Left lung (tissue), 10 donors: ENCODE results near the gene MAPK8. TPM values are rescaled to one million over a fixed set of nuclear protein-coding genes. Genes with fewer than 3 reads are reported as not detected.

Source experiments
- ATAC-seq: fragments of 200-7000 bp; cut with Tn5 transposase; one replicate; pipeline ENCODE4 v1.9.1; 2020; ENCODE audit warnings: moderate library complexity
- DNase-seq, 4 donors: peaks; one replicate each; pipeline ENCODE4 v3.0.0-alpha.2; 2013 to 2020
- H3K27ac ChIP-seq, 2 donors: fragments of 200-600 bp; sonication (generic) in 1 of 2; one replicate each; pipeline versions ENCODE4 v1.5.0 to v1.8.0; 2020 to 2021
- H3K27me3 ChIP-seq, 2 donors: fragments of 200-600 bp; sonication (generic) in 1 of 2; one replicate each; pipeline versions ENCODE4 v1.5.0 to v1.8.0; 2020 to 2021
- H3K36me3 ChIP-seq, 2 donors: fragments of 200-600 bp; sonication (generic) in 1 of 2; one replicate each; pipeline versions ENCODE4 v1.5.0 to v1.8.0; 2020 to 2021
- H3K4me1 ChIP-seq, 2 donors: fragments of 200-600 bp; one replicate each; pipeline ENCODE4 v1.8.0; 2021
- H3K4me3 ChIP-seq, 2 donors: fragments of 200-600 bp; sonication (generic) in 1 of 2; one replicate each; pipeline versions ENCODE4 v1.5.0 to v1.8.0; 2020 to 2021; ENCODE audit warnings: mild to moderate bottlenecking in 1 of 2
- H3K9me3 ChIP-seq, 2 donors: fragments of 200-600 bp; sonication (generic) in 1 of 2; one replicate each; pipeline versions ENCODE4 v1.5.0 to v1.8.0; 2020 to 2021
- CTCF ChIP-seq, 2 donors: fragments of 200-600 bp; sonication (generic) in 1 of 2; IDR thresholded peaks; one replicate each; pipeline versions ENCODE4 v1.5.0 to v1.8.0; 2021; ENCODE audit warnings: antibody characterized with exemption in 2 of 2
- intact Hi-C, 2 donors: fragments of 100-400 bp; cut with DNase I; formaldehyde crosslinking; loops; one replicate each; pipeline versions ENCODE4 v1.11.2 to v1.14.2; 2022
- polyA plus RNA-seq, 6 donors: library from polyadenylated mRNA; unstranded; fragments of 120-200 nt; gene quantifications; one replicate each; pipeline ENCODE4 v1.2.1, GENCODE V29; 2013; ENCODE audit not compliant: insufficient read length in 6 of 6
- total RNA-seq, 2 donors: library from RNA; stranded (reverse); fragmentation: NEBNext Ultra II Directional; extraction: Animal tissue kit (Norgen Biotek cat#: 25700); gene quantifications; one replicate each; pipeline ENCODE4 v1.2.1, GENCODE V29; 2021
- donor health status: DM: no; HTN: yes; CAD: no.
- donor health status: DM: no; HTN: no; CAD: no.

Gene MAPK8
- total and polyA plus RNA-seq, 8 donors = 31.3 to 81.8 (median 71.7) TPM

- ATAC-seq (peak; percentile 96), DNase-seq (no peak)
- no peak overlapping the region for H3K4me3 ChIP-seq
- intact Hi-C loops = no loop called here
- TF ChIP-seq CTCF (IDR thresholded peaks at IDR 0.05) = no peak
- H3K27ac ChIP-seq = no peak overlapping the region
- peaks cover 0 to 10% of the 10 kb centered on the region in 2 donors for H3K4me1 ChIP-seq
- H3K9me3 ChIP-seq = no peaks in the 10 kb centered on the region
- H3K36me3 ChIP-seq = no peaks in the 10 kb centered on the region
- no peaks in the 10 kb centered on the region for H3K27me3 ChIP-seq
These were observed 82.8 kb downstream of the MAPK8 start for GRCh38 chr10:48389272-48389671.

DNA sequence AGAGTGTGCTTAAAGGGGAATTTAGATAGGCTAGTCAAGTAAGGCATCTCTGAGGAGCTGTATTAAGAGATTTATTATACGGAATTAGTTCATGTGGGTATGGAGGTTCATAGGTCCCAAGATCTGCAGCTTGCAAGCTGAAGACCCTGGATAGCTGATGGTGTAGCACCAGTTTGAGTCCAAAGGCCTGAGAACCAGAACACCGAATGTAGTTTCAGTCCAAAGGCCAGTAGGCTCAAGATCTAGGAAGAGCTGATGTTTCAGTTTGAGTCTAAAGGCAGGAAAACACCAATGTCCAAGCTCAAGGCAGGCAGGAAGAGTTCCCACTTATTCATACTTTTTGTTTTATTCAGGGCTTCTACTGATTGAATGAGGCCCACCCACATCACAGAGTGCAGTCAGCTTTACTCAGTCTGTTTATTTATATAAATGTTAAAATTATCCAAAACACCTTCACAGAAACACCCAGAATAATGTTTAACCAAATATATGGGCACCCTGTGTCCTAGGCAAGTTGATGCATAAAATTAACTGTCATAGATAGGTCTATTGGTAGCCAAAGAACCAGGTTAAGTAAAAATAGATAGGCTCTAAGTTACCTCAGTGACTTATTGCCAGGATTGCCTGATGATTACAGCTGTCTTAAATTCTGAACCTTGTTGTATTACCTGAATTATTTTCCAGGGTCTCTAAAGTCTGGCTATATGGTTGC, 83.5 kb downstream of the MAPK8 start:
- no peak for DNase-seq
- no peak for ATAC-seq
- no peak for TF ChIP-seq CTCF (IDR thresholded peaks at IDR 0.05)

DNA sequence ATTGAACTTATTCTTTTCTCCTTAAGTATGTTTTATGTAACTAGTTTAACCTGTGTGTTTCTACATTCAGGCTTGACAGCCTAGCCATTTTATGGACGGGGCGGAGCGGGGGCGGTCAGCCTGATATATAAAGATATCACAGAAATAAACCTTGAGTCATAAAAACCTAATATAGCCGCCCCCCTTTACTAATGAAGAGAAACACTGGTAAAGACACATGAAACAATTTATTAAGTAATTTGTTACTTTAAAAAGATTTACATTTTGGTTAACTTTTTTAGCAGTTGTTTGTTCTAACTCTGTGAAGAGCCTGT, 84.0 kb downstream of the MAPK8 start:
- ATAC-seq = no peak
- DNase-seq = no peak
- H3K27ac ChIP-seq = no peak overlapping the region
- intact Hi-C loops = no loop called here
- no peaks in the 10 kb centered on the region for H3K9me3 ChIP-seq
- H3K36me3 ChIP-seq = no peaks in the 10 kb centered on the region
- peaks cover 0 to 10% of the 10 kb centered on the region in 2 donors for H3K4me1 ChIP-seq
- no peak overlapping the region for H3K4me3 ChIP-seq
- TF ChIP-seq CTCF (IDR thresholded peaks at IDR 0.05) = no peak
- no peaks in the 10 kb centered on the region for H3K27me3 ChIP-seq

More for the DNA sequence above, 83.5 kb downstream of the MAPK8 start:
- Histone ChIP-seq H3K4me3 (no peak overlapping the region), H3K4me1 (peaks cover 0 to 10% of the 10 kb centered on the region in 2 donors), H3K27me3 (no peaks in the 10 kb centered on the region), H3K36me3 (no peaks in the 10 kb centered on the region), H3K27ac (no peak overlapping the region), H3K9me3 (no peaks in the 10 kb centered on the region)
- intact Hi-C loops = no loop called here

- Histone ChIP-seq H3K4me3 (no peak overlapping the region), H3K36me3 (no peaks in the 10 kb centered on the region), H3K9me3 (no peaks in the 10 kb centered on the region), H3K27me3 (no peaks in the 10 kb centered on the region), H3K4me1 (peaks cover 0 to 10% of the 10 kb centered on the region in 2 donors), H3K27ac (no peak overlapping the region)
- DNase-seq (no peak), ATAC-seq (no peak)
- TF ChIP-seq CTCF (IDR thresholded peaks at IDR 0.05) = no peak
- intact Hi-C loops = no loop called here
These were observed 84.7 kb downstream of the MAPK8 start for GRCh38 chr10:48390933-48391845.

GRCh38 chr10:48391994-48392393, 85.5 kb downstream of the MAPK8 start:
- intact Hi-C loops = no loop called here
- H3K36me3 ChIP-seq = no peaks in the 10 kb centered on the region
- no peak for TF ChIP-seq CTCF (IDR thresholded peaks at IDR 0.05)
- ATAC-seq (peak; percentile 41), DNase-seq (no peak)
- H3K4me1 ChIP-seq = peaks cover 0 to 10% of the 10 kb centered on the region in 2 donors
- no peak overlapping the region for H3K27ac ChIP-seq
- no peaks in the 10 kb centered on the region for H3K27me3 ChIP-seq
- H3K9me3 ChIP-seq = no peaks in the 10 kb centered on the region
- no peak overlapping the region for H3K4me3 ChIP-seq
